ENCODE data around the gene KLF18. TPM values are rescaled to one million over a fixed set of nuclear protein-coding genes. Genes with fewer than 3 reads are reported as not detected.

Gene KLF18
- total RNA-seq (2022; extraction: Qiagen RNA extraction), result 0.08 TPM in 1 of 5 replicates, not detected in the others

GRCh38 chr1:44141531-44141930, at the start of gene KLF18:
Gene KLF18 (minus strand): TSS chr1:44141631. CDS start chr1:44141631, 0 bp downstream.

GRCh38 chr1:44118682-44119081, 22.7 kb downstream of the KLF18 start, which contains the start of gene KLF17:
Gene KLF17 (plus strand): TSS chr1:44118821. CDS start chr1:44118908, 87 bp downstream.

Other genes with a start within 250 kb of the KLF18 start
- 0.14 to 0.61 TPM (median 0.35 TPM) in 5 replicates for gene ARTN, start 207.8 kb downstream of the KLF18 start, total RNA-seq (2022; extraction: Qiagen RNA extraction)
- 10.7 to 18.0 TPM (median 15.0 TPM) in 5 replicates for gene IPO13, start 194.7 kb downstream of the KLF18 start, total RNA-seq (2022; extraction: Qiagen RNA extraction)
- 35.5 to 40.8 TPM (median 36.0 TPM) in 5 replicates for gene DPH2, start 171.6 kb downstream of the KLF18 start, total RNA-seq (2022; extraction: Qiagen RNA extraction)
- gene ATP6V0B, start 166.7 kb downstream of the KLF18 start, total RNA-seq (2022; extraction: Qiagen RNA extraction), result 93.3 to 160 TPM (median 139 TPM) in 5 replicates
- 49.9 to 72.4 TPM (median 69.2 TPM) in 5 replicates for gene B4GALT2, start 162.4 kb downstream of the KLF18 start, total RNA-seq (2022; extraction: Qiagen RNA extraction)
- gene CCDC24, start 150.0 kb downstream of the KLF18 start, total RNA-seq (2022; extraction: Qiagen RNA extraction), result 5.8 to 9.1 TPM (median 7.8 TPM) in 5 replicates
- 11.5 to 16.0 TPM (median 13.8 TPM) in 5 replicates for gene SLC6A9, start 110.2 kb downstream of the KLF18 start, total RNA-seq (2022; extraction: Qiagen RNA extraction)
- gene KLF17, start 22.8 kb downstream of the KLF18 start, total RNA-seq (2022; extraction: Qiagen RNA extraction), result 0.41 to 0.61 TPM (median 0.48 TPM) in 5 replicates
- gene DMAP1, start 71.8 kb upstream of the KLF18 start, total RNA-seq (2022; extraction: Qiagen RNA extraction), result 19.6 to 23.0 TPM (median 21.1 TPM) in 5 replicates
- 47.0 to 59.3 TPM (median 57.8 TPM) in 5 replicates for gene ERI3, start 213.6 kb upstream of the KLF18 start, total RNA-seq (2022; extraction: Qiagen RNA extraction)